Smooth muscle cell (in vitro differentiated cells): ENCODE results near the gene CCDC57. TPM values are rescaled to one million over a fixed set of nuclear protein-coding genes. Genes with fewer than 3 reads are reported as not detected.

ENCODE experiments used
- DNase-seq: peaks from one replicate; lab custom pipeline; 2025; ENCODE audit not compliant: unreplicated experiment; lab: John Stamatoyannopoulos, UW
- H2AFZ ChIP-seq: fragments of 200-600 bp; sonication (generic); 2 replicates; pipeline ENCODE4 v1.6.0; 2016; ENCODE audit warnings: antibody characterized with exemption, low read depth, mild to moderate bottlenecking
- H3F3A ChIP-seq: fragments of 200-600 bp; sonication (generic); 2 replicates; pipeline ENCODE4 v1.6.0; 2017; ENCODE audit warnings: antibody characterized with exemption, low read depth
- H3K27ac ChIP-seq: fragments of 200-600 bp; sonication (generic); 2 replicates; pipeline ENCODE4 v1.5.1; 2016; ENCODE audit warnings: low read depth, mild to moderate bottlenecking
- H3K27me3 ChIP-seq: fragments of 200-600 bp; sonication (generic); 2 replicates; pipeline ENCODE4 v1.6.1; 2016; ENCODE audit warnings: low read depth, mild to moderate bottlenecking
- H3K36me3 ChIP-seq: fragments of 200-600 bp; sonication (generic); 2 replicates; pipeline ENCODE4 v1.5.1; 2016; ENCODE audit warnings: low read depth
- H3K4me1 ChIP-seq: fragments of 200-600 bp; sonication (generic); 2 replicates; pipeline ENCODE4 v1.5.1; 2016; ENCODE audit warnings: low read depth
- H3K4me2 ChIP-seq: fragments of 200-600 bp; sonication (generic); 2 replicates; pipeline ENCODE4 v1.6.0; 2016; ENCODE audit warnings: mild to moderate bottlenecking
- H3K4me3 ChIP-seq: fragments of 200-600 bp; sonication (generic); 2 replicates; pipeline ENCODE4 v1.5.1; 2016; ENCODE audit warnings: mild to moderate bottlenecking
- H3K79me2 ChIP-seq: fragments of 200-600 bp; sonication (generic); 2 replicates; pipeline ENCODE4 v1.6.0; 2016; ENCODE audit warnings: low read depth, mild to moderate bottlenecking
- H3K9ac ChIP-seq: fragments of 200-600 bp; sonication (generic); 2 replicates; pipeline ENCODE4 v1.6.0; 2016; ENCODE audit warnings: low read depth
- H3K9me3 ChIP-seq: fragments of 200-600 bp; sonication (generic); replicated peaks from 2 replicates; pipeline ENCODE4 v1.5.1; 2016; ENCODE audit warnings: low read depth
- H4K20me1 ChIP-seq: fragments of 200-600 bp; sonication (generic); 2 replicates; pipeline ENCODE4 v1.6.0; 2016; ENCODE audit warnings: low read depth
- WGBS: methylation state at CpG from one replicate; pipeline ENCODE4 v1.1.7; 2016; ENCODE audit warnings: low lambda C conversion rate; 5-methylcytosine and 5-hydroxymethylcytosine counted together
- polyA plus RNA-seq: library from polyadenylated mRNA; unstranded; fragments of >200 nt; fragmentation: Nextera tagmentation; extraction: Ambion mirVana; gene quantifications from 2 replicates; pipeline ENCODE4 v1.2.1, GENCODE V29; 2016
- total RNA-seq: library from RNA; depleted of rRNA; stranded (reverse); fragments of >200 nt; gene quantifications from 2 replicates; pipeline ENCODE4 v1.2.3, GENCODE V29; 2014
- TF ChIP-seq, protein P1 (sequence below): fragments of 200-600 bp; sonication (generic); IDR thresholded peaks from 2 replicates; pipeline ENCODE4 v1.5.1; 2017; ENCODE audit warnings: borderline replicate concordance, mild to moderate bottlenecking, antibody characterized with exemption; ENCODE audit not compliant: insufficient read depth, poor library complexity, severe bottlenecking

The CCDC57 gene
- total and polyA plus RNA-seq, 2 experiments from 2014 or later, result 18.3 to 23.1 TPM

- peak; percentile 29 for DNase-seq
- Histone ChIP-seq H3K9me3 (no peaks in the 10 kb centered on the region), H3K79me2 (peaks cover 11% of the 10 kb centered on the region), H3K4me3 (no peak overlapping the region), H3K4me1 (peaks cover 13% of the 10 kb centered on the region), H3K27ac (peak overlapping the region; percentile 97), H3K36me3 (no peaks in the 10 kb centered on the region), H2AFZ (no peak overlapping the region), H3F3A (peaks cover 8% of the 10 kb centered on the region), H4K20me1 (no peaks in the 10 kb centered on the region), H3K27me3 (no peaks in the 10 kb centered on the region), H3K9ac (peak overlapping the region; percentile 83), H3K4me2 (peak overlapping the region; percentile 83)
- TF ChIP-seq, protein P1, sequence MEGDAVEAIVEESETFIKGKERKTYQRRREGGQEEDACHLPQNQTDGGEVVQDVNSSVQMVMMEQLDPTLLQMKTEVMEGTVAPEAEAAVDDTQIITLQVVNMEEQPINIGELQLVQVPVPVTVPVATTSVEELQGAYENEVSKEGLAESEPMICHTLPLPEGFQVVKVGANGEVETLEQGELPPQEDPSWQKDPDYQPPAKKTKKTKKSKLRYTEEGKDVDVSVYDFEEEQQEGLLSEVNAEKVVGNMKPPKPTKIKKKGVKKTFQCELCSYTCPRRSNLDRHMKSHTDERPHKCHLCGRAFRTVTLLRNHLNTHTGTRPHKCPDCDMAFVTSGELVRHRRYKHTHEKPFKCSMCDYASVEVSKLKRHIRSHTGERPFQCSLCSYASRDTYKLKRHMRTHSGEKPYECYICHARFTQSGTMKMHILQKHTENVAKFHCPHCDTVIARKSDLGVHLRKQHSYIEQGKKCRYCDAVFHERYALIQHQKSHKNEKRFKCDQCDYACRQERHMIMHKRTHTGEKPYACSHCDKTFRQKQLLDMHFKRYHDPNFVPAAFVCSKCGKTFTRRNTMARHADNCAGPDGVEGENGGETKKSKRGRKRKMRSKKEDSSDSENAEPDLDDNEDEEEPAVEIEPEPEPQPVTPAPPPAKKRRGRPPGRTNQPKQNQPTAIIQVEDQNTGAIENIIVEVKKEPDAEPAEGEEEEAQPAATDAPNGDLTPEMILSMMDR, result no peak
- 24% methylated on average over 18 of the region's 21 CpGs for WGBS
Measured at GRCh38 chr17:82217530-82218204, 5.0 kb upstream of the CCDC57 start.

DNA sequence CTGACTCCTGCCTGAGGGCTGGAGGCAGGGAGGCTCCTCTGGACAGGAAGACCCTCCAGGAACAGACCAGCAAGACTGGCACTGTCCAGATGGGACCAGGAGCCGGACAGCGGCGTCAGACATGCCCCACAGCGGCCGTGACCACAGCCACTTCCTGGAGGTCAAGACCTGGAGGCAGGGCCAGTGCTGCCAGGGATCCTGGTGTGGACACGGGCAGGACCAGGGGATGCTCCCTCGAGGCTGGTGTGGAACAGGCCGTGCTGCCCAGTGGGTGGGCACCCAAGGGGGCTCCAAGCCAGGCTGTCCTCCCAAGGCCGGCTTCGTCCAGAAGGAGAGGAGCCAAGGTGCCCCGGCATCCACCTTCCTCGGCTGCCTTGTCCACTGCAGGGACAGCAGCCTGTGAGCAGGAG, 4.5 kb upstream of the CCDC57 start:
- Histone ChIP-seq H3K9ac (peak overlapping the region; percentile 83), H2AFZ (no peak overlapping the region), H3K79me2 (peaks cover 11% of the 10 kb centered on the region), H3K4me3 (no peak overlapping the region), H3K27me3 (no peaks in the 10 kb centered on the region), H3K4me2 (peak overlapping the region; percentile 83), H3K36me3 (no peaks in the 10 kb centered on the region), H3K4me1 (peaks cover 13% of the 10 kb centered on the region), H3K9me3 (no peaks in the 10 kb centered on the region), H4K20me1 (no peaks in the 10 kb centered on the region), H3K27ac (peak overlapping the region; percentile 97), H3F3A (peaks cover 8% of the 10 kb centered on the region)
- TF ChIP-seq, protein P1, result no peak
- 69% methylated on average over 12 of the region's 12 CpGs for whole genome bisulfite sequencing
- DNase-seq, result no peak

DNA sequence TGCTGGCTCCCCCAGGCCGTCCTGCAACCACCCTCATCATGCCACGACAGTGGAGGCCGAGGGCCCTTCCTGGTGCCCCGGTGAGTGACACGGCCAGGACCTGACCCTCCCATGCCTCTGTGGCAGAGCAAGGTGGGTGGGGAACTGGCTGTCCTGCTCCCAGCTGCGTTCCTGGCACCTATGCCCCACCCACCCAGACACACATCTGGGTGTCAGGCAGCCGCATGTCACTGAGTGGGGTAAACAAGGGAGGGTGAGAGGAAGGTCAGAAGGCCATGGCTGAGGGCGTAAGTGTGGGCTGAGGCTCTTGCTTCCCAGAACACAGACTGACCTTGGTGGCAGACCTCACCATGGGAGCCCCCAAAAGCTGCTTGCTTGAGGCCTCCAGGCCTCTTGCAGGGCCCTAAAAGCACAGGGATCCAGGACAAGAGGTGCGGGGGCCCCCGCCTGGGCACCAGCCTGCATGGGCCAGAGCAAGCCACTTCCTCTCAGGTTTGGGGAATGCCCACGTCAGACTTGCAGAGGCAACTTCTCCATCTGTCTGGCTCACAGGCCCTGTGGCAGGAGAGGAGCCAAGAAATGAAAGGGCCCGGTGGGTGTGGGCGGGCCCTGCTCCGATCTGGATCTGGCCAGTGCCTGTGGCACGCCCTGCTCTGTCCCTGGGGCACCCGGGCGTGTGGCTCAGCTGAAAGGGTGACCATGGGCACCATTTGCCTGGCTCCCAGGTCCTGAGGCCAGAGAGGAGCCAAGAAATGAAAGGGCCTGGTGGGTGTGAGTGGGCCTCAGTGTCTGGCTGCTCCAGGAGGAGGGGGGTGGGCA, 3.9 kb upstream of the CCDC57 start:
- H3F3A ChIP-seq, result peaks cover 8% of the 10 kb centered on the region
- peak overlapping the region; percentile 83 for H3K4me2 ChIP-seq
- TF ChIP-seq, protein P1, result no peak
- H3K27ac ChIP-seq, result peak overlapping the region; percentile 97
- no peak for DNase-seq
- no peaks in the 10 kb centered on the region for H3K27me3 ChIP-seq
- peaks cover 17% of the 10 kb centered on the region for H3K79me2 ChIP-seq
- no peak overlapping the region for H2AFZ ChIP-seq
- peak overlapping the region; percentile 83 for H3K9ac ChIP-seq
- H3K4me1 ChIP-seq, result peaks cover 18% of the 10 kb centered on the region
- H3K36me3 ChIP-seq, result no peaks in the 10 kb centered on the region
- WGBS, result 62% methylated on average over 17 of the region's 17 CpGs
- H4K20me1 ChIP-seq, result no peaks in the 10 kb centered on the region
- no peak overlapping the region for H3K4me3 ChIP-seq
- H3K9me3 ChIP-seq, result no peaks in the 10 kb centered on the region
